ENCODE measurements around the gene LTK.

Gene LTK

GRCh38 chr15:41561777-41562145 lies 48.1 kb upstream of the LTK start:
- Histone ChIP-seq H3K4me2 (ENCODE audit: insufficient read depth, low read length) (no peak overlapping the region), H4K20me1 (ENCODE audit: insufficient read depth, low read length) (peaks cover 10% of the 10 kb centered on the region; the same call in 1 of the 2 replicates), H3K4me1 (ENCODE audit: insufficient read depth, low read length) (peaks cover 39% of the 10 kb centered on the region), H3K4me3 (ENCODE audit: low read depth in 1 of 2, low read length in 2 of 2) (no peak overlapping the region), H3K9ac (ENCODE audit: low read depth, low read length) (no peak overlapping the region), H3K9me3 (ENCODE audit: insufficient read depth, low read length, severe bottlenecking) (no peaks in the 10 kb centered on the region), H3K27me3 (ENCODE audit: insufficient read depth, low read length, poor library complexity) (no peaks in the 10 kb centered on the region), H3K36me3 (ENCODE audit: insufficient read depth, low read length) (peaks cover 47% of the 10 kb centered on the region), H3K27ac (ENCODE audit: low read length) (no peak overlapping the region), H3K79me2 (ENCODE audit: insufficient read depth, low read length) (peaks cover 17% of the 10 kb centered on the region), H2AFZ (ENCODE audit: low read depth, low read length) (no peak overlapping the region)
- TF ChIP-seq EZH2 (IDR thresholded peaks at IDR 0.05; ENCODE audit: borderline replicate concordance, low read depth, low read length, severe bottlenecking) (no peak), CTCF (IDR thresholded peaks at IDR 0.05; ENCODE audit: borderline replicate concordance, extremely low read depth, low read length, poor library complexity, severe bottlenecking) (no peak)
- ATAC-seq (ENCODE audit: insufficient read depth, low read depth) (no peak), DNase-seq (no peak)

- Histone ChIP-seq H3K9me3 (ENCODE audit: insufficient read depth, low read length, severe bottlenecking) (no peaks in the 10 kb centered on the region), H3K79me2 (ENCODE audit: insufficient read depth, low read length) (peaks cover 17% of the 10 kb centered on the region), H3K9ac (ENCODE audit: low read depth, low read length) (no peak overlapping the region), H3K4me2 (ENCODE audit: insufficient read depth, low read length) (peak overlapping the region; percentile 65; the same call in 1 of the 2 replicates), H3K4me3 (ENCODE audit: low read depth in 1 of 2, low read length in 2 of 2) (0 out of 4 replicates have a peak overlapping the region, but pooled peaks of 1 of the 2 experiments have one; percentile 83), H3K27me3 (ENCODE audit: insufficient read depth, low read length, poor library complexity) (no peaks in the 10 kb centered on the region), H3K36me3 (ENCODE audit: insufficient read depth, low read length) (peaks cover 42% of the 10 kb centered on the region), H3K4me1 (ENCODE audit: insufficient read depth, low read length) (peaks cover 39% of the 10 kb centered on the region), H2AFZ (ENCODE audit: low read depth, low read length) (no peak overlapping the region), H4K20me1 (ENCODE audit: insufficient read depth, low read length) (peaks cover 10% of the 10 kb centered on the region; the same call in 1 of the 2 replicates), H3K27ac (ENCODE audit: low read length) (no peak overlapping the region)
- TF ChIP-seq CTCF (IDR thresholded peaks at IDR 0.05; ENCODE audit: borderline replicate concordance, extremely low read depth, low read length, poor library complexity, severe bottlenecking) (no peak), EZH2 (IDR thresholded peaks at IDR 0.05; ENCODE audit: borderline replicate concordance, low read depth, low read length, severe bottlenecking) (no peak)
- DNase-seq (no peak), ATAC-seq (ENCODE audit: insufficient read depth, low read depth) (no peak)
These were observed 47.6 kb upstream of the LTK start for GRCh38 chr15:41561104-41561776.

GRCh38 chr15:41560572-41560874 lies 46.9 kb upstream of the LTK start:
- H3K4me3 ChIP-seq (ENCODE audit: low read depth in 1 of 2, low read length in 2 of 2): peak overlapping the region in 1 of 2 experiments; percentile 83; a peak in 2 of 4 replicates
- H3K4me1 ChIP-seq (ENCODE audit: insufficient read depth, low read length): peaks cover 39% of the 10 kb centered on the region

More at GRCh38 chr15:41560572-41560874, 46.9 kb upstream of the LTK start:
- TF ChIP-seq CTCF (IDR thresholded peaks at IDR 0.05; ENCODE audit: borderline replicate concordance, extremely low read depth, low read length, poor library complexity, severe bottlenecking) (no peak), EZH2 (IDR thresholded peaks at IDR 0.05; ENCODE audit: borderline replicate concordance, low read depth, low read length, severe bottlenecking) (no peak)
- peak overlapping the region; percentile 65 for H3K4me2 ChIP-seq (ENCODE audit: insufficient read depth, low read length)
- no peak overlapping the region for H2AFZ ChIP-seq (ENCODE audit: low read depth, low read length)
- H4K20me1 ChIP-seq (ENCODE audit: insufficient read depth, low read length): peaks cover 10% of the 10 kb centered on the region; the same call in 1 of the 2 replicates
- peak; percentile 20 for DNase-seq
- H3K79me2 ChIP-seq (ENCODE audit: insufficient read depth, low read length): peaks cover 17% of the 10 kb centered on the region
- H3K9me3 ChIP-seq (ENCODE audit: insufficient read depth, low read length, severe bottlenecking): no peaks in the 10 kb centered on the region
- no peak for ATAC-seq (ENCODE audit: insufficient read depth, low read depth)
- H3K9ac ChIP-seq (ENCODE audit: low read depth, low read length): peak overlapping the region; percentile 82; the same call in 1 of the 2 replicates
- no peaks in the 10 kb centered on the region for H3K27me3 ChIP-seq (ENCODE audit: insufficient read depth, low read length, poor library complexity)
- H3K36me3 ChIP-seq (ENCODE audit: insufficient read depth, low read length): peaks cover 38% of the 10 kb centered on the region
- H3K27ac ChIP-seq (ENCODE audit: low read length): 0 out of 2 replicates have a peak overlapping the region, but pooled peaks have one; percentile 30
